HFFc6 (cell line): ENCODE results near the gene ARID3A. TPM values are rescaled to one million over a fixed set of nuclear protein-coding genes. Genes with fewer than 3 reads are reported as not detected.
A peak's percentile ranks its signal among the peaks of the same experiment; 100 is the strongest.

Experiments used
- DNase-seq: peaks from one replicate; pipeline ENCODE4 v3.0.0-alpha.2; 2018
- H3K27ac Mint-ChIP-seq: 2 replicates; pipeline ENCODE4 v1.8.0; 2020; ENCODE audit warnings: mild to moderate bottlenecking, mixed read lengths
- H3K27me3 Mint-ChIP-seq: 2 replicates; pipeline ENCODE4 v1.8.0; 2021; ENCODE audit warnings: mild to moderate bottlenecking, moderate library complexity, mixed read lengths; ENCODE audit not compliant: insufficient read depth
- H3K36me3 Mint-ChIP-seq: 2 replicates; pipeline ENCODE4 v1.8.0; 2021; ENCODE audit warnings: low read depth, mixed read lengths
- H3K4me1 Mint-ChIP-seq: 2 replicates; pipeline ENCODE4 v1.8.0; 2020; ENCODE audit warnings: low read depth, mixed read lengths
- H3K4me3 Mint-ChIP-seq: 2 replicates; pipeline ENCODE4 v1.8.0; 2020; ENCODE audit warnings: mild to moderate bottlenecking, moderate library complexity, mixed read lengths
- H3K9me3 Mint-ChIP-seq: 2 replicates; pipeline ENCODE4 v1.8.0; 2020; ENCODE audit warnings: mild to moderate bottlenecking, mixed read lengths
- total RNA-seq, 6 experiments: library from RNA; stranded (reverse); fragmentation: NEBNext Ultra II Directional; extraction: Animal tissue kit (Norgen Biotek cat#: 25700); gene quantifications; 2 replicates in 1 of 6; 3 replicates in 5 of 6; pipeline ENCODE4 v1.2.3, GENCODE V29; 2021
- TF ChIP-seq, protein P1 (sequence below): fragments of 200-600 bp; sonication (generic); IDR thresholded peaks from 2 replicates; pipeline ENCODE4 v1.5.0; 2021; ENCODE audit warnings: antibody characterized with exemption, mild to moderate bottlenecking

The ARID3A gene
- total RNA-seq, 6 experiments from 2014 or later, result 35.1 to 44.2 (median 38.4) TPM

GRCh38 chr19:980133-980998 lies 54.5 kb downstream of the ARID3A start:
- H3K27me3 Mint-ChIP-seq, result peaks cover 13% of the 10 kb centered on the region
- H3K4me1 Mint-ChIP-seq, result peaks cover 13% of the 10 kb centered on the region
- no peaks in the 10 kb centered on the region for H3K9me3 Mint-ChIP-seq
- H3K27ac Mint-ChIP-seq, result no peak overlapping the region
- TF ChIP-seq, protein P1, sequence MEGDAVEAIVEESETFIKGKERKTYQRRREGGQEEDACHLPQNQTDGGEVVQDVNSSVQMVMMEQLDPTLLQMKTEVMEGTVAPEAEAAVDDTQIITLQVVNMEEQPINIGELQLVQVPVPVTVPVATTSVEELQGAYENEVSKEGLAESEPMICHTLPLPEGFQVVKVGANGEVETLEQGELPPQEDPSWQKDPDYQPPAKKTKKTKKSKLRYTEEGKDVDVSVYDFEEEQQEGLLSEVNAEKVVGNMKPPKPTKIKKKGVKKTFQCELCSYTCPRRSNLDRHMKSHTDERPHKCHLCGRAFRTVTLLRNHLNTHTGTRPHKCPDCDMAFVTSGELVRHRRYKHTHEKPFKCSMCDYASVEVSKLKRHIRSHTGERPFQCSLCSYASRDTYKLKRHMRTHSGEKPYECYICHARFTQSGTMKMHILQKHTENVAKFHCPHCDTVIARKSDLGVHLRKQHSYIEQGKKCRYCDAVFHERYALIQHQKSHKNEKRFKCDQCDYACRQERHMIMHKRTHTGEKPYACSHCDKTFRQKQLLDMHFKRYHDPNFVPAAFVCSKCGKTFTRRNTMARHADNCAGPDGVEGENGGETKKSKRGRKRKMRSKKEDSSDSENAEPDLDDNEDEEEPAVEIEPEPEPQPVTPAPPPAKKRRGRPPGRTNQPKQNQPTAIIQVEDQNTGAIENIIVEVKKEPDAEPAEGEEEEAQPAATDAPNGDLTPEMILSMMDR, result no peak
- H3K36me3 Mint-ChIP-seq, result no peaks in the 10 kb centered on the region; the same call in 1 of the 2 replicates
- H3K4me3 Mint-ChIP-seq, result no peak overlapping the region; the same call in 1 of the 2 replicates
- no peak for DNase-seq

GRCh38 chr19:982567-983170 lies 56.8 kb downstream of the ARID3A start:
- Mint-ChIP-seq H3K4me1 (peaks cover 18% of the 10 kb centered on the region), H3K27me3 (peaks cover 16% of the 10 kb centered on the region), H3K27ac (peak overlapping the region; percentile 95; the same call in 1 of the 2 replicates), H3K9me3 (no peaks in the 10 kb centered on the region), H3K36me3 (no peaks in the 10 kb centered on the region; the same call in 1 of the 2 replicates), H3K4me3 (peak overlapping the region; percentile 68)
- DNase-seq, result peak; percentile 56
- TF ChIP-seq, protein P1, result peak; percentile 99

DNA sequence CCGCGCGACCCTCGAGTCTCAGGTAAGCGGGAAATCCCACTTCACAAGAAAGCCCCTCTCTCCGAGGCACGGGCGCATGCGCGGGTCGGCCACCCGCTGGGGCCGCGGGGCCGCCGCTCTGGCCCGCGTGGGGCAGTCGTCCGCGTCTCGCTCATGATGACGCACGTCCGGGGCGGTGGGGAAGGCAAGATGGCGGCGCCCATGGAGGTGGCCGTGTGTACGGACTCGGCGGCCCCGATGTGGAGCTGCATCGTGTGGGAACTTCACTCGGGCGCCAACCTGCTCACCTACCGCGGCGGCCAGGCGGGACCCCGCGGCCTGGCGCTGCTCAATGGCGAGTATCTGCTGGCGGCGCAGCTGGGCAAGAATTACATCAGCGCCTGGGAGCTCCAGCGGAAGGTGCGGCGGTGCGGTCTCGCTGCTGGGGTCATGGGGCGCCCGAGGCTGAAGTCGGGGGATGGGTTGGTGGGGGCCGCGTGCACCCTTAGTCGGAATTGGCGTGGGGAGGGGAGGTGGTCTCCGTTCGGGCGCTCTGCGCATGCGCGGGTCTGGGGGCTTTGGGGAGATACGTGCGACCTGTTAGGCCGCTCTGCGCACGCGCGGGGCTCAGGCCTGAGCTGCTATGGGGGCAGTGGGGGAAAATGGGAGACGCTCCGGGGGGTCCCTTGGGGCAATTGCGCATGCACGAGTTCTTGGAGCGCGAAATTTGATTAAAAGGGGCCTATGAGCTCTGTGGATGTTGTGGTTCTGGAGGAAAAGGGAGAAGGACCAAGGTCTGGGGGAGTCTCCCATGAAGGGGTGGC lies 58.5 kb downstream of the ARID3A start, which contains the start of gene WDR18:
TSS of gene WDR18 (plus strand) at position 181 of the 803 bp plus-strand sequence. CDS start at position 190, 9 bp downstream.
- no peaks in the 10 kb centered on the region; the same call in 1 of the 2 replicates for H3K36me3 Mint-ChIP-seq
- H3K4me1 Mint-ChIP-seq, result peaks cover 18% of the 10 kb centered on the region
- TF ChIP-seq, protein P1, result peak; percentile 19; the same call in 1 of the 2 replicates
- peak; percentile 75 for DNase-seq
- H3K27ac Mint-ChIP-seq, result peak within 1 kb of the TSS; percentile 95
- peaks cover 16% of the 10 kb centered on the region for H3K27me3 Mint-ChIP-seq
- H3K4me3 Mint-ChIP-seq, result peak within 1 kb of the TSS; percentile 95
- H3K9me3 Mint-ChIP-seq, result no peaks in the 10 kb centered on the region

GRCh38 chr19:986083-986482 lies 60.2 kb downstream of the ARID3A start:
- H3K27ac Mint-ChIP-seq, result no peak overlapping the region
- peaks cover 18% of the 10 kb centered on the region for H3K4me1 Mint-ChIP-seq
- H3K4me3 Mint-ChIP-seq, result peak overlapping the region; percentile 95; the same call in 1 of the 2 replicates
- no peaks in the 10 kb centered on the region; the same call in 1 of the 2 replicates for H3K36me3 Mint-ChIP-seq
- H3K9me3 Mint-ChIP-seq, result no peaks in the 10 kb centered on the region
- no peak for DNase-seq
- peaks cover 11% of the 10 kb centered on the region for H3K27me3 Mint-ChIP-seq
- TF ChIP-seq, protein P1, result no peak

GRCh38 chr19:988081-988480 lies 62.2 kb downstream of the ARID3A start:
- H3K27me3 Mint-ChIP-seq, result peaks cover 9% of the 10 kb centered on the region
- no peaks in the 10 kb centered on the region for H3K9me3 Mint-ChIP-seq

More at GRCh38 chr19:988081-988480, 62.2 kb downstream of the ARID3A start:
- H3K4me3 Mint-ChIP-seq, result no peak overlapping the region
- peaks cover 4% of the 10 kb centered on the region for H3K36me3 Mint-ChIP-seq
- TF ChIP-seq, protein P1, result no peak
- no peak overlapping the region for H3K27ac Mint-ChIP-seq
- DNase-seq, result no peak
- peaks cover 18% of the 10 kb centered on the region for H3K4me1 Mint-ChIP-seq
